GM18907 (cell line): ENCODE measurements around the gene RNF38.
"Not testable (repeated sequence)": the region's sequence is repeated elsewhere in the genome, so short reads cannot be mapped to it uniquely, and the experiment has no call there.

ENCODE experiments used
- ATAC-seq: cut with Tn5 transposase; IDR thresholded peaks from one replicate; pipeline ENCODE4 v1.9.1; 2021; ENCODE audit warnings: mild to moderate bottlenecking, moderate library complexity; ENCODE audit not compliant: unreplicated experiment

The RNF38 gene

DNA sequence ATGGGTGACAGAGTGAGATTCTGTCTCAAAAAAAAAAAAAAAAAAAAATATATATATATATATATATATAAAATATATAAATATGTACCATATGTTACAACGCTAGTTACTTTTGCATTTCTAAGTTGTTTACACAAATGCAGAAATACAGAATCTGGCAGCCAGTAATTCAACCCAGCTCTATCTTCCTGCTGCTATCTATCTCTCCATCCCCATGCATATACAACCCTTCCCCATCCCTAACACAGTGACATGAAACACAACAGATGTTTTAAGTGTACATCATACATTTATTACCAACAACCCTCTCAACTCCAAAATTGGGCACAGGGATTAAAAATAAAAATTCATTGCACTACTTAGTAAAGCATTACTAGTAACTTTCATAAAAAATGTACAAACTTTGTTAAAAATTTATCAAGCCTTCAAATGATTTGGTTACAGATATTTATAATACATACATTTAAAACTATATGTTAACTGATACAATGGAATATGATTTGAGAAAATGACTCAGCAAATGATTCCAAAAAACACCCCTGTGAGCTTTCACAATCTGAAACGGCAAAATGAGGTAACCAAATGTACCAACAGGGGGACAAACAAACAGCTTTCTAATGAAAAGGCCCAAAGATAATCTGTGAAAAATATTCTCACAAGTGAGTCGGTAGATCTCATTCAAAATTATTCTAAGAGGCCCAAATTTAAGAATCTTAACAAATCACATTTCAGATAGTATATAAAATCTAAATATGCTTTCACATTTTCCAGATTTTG is 63.8 kb downstream of the RNF38 start:
- ATAC-seq: no peak

DNA sequence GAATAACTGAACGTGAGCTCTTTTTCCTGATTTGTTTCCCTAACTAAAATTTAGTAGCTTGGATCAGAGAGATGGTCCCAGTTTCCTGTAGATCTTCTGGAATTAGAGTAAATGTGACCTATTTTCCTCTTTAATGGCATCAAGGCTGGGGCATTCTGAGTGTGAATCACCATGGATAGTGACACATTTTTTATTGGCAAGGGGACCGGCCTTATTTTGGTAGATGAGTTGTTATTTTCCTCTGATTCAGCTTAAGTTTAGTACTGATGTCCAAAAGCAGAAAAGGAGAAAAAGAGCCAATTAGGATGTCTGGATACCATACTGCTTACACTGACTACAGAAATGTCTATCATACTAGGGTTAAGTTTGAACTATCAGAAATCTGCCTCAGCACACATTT is 68.1 kb downstream of the RNF38 start:
- no peak for ATAC-seq

DNA sequence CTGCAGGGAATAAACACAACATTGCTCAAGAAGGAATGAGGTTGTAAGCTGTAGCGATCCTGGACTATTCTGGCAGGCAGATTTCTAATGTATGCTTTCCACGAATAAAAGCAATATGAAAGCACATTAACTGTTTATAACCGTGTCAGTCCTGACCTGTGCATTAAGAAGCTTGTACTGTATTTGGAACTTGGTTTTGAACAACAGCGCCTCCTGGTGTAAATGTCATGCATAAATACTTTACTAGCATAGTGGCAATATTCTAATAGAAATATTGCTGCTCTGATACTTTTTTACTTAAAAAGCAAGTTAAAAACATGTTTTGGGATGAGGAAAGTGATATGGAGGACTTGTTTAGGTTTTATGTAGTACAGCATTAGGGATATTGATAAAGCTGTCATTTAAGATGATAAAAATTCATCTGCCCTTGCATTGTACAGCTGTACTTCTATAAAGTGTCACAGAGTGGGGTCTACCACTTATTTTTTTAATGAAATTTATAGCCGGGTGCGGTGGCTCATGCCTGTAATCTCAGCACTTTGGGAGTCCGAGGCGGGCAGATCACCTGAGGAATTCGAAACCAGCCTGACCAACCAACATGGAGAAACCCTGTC is 71.2 kb downstream of the RNF38 start:
- no peak for ATAC-seq

DNA sequence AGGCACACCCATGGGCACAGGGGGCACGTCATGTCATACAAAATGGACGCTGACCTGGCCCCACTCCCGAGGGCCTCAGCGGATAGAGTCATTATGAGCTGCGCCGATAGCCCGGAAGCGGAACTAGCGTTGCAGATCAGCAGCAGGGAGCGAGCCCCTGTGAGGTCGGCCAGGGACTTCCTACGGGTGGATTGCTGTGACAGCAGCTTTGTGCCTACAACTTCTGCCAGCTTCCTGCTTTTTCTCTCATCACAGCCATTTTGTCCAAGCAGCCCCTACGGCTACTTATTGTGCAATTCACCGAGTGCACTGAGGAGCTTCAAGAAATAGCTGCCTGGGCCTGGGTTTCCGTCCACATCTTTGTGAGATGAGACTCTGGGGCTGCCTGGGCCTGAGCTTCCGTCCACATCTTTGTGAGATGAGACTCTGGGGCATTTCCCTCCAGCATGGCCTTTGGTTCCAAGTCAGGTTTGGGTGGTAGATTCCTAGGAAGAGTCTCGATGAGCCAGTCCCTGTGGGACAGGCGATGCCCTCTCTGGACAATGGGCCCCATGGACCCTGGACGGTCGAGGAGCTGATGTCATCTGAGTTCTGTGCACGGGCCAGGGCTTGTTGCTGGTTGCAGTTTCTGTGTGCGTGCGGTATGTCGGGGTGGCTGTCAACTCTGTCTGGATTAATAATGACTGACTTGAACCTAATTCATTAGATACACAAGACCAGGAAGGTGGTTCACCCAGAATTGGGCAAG is 74.8 kb downstream of the RNF38 start:
- ATAC-seq: no peak

DNA sequence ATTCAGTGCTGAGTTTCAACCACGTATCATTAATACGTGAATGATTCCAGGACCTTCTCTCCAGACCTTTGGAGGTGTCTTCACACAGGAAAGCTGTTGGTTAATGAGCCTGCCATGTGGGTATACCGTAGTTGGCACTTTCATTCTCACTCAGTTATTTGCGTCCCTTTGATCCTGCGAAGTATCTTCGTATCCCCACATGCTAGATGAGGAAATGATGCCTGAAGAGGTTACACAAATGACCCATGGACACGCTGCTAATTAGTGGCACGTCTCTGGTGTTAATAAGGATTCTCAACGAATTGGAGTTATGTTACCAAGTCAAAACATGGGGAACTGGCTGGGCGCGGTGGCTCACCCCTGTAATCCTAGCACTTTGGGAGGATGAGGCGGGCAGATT is 76.1 kb downstream of the RNF38 start:
- no peak for ATAC-seq

DNA sequence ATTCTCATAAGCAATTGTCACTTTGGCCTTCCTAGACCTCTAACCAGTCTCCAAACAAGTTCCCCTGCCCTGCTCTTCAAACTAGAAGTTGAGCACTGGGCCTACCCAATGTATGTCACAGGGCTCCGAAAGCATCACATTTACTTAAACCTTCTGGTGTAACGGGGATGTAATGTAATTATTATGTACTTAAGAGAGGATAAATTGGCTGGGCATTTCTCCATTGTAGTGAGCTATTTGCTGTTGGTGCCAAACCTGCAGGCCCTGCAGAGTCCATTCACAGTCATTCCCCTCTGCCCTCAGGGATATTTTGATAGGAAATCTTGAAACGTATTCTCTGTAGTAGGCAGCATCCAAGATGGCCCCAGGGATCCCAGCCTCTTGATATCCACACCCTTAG is 77.6 kb downstream of the RNF38 start:
- ATAC-seq: no peak

DNA sequence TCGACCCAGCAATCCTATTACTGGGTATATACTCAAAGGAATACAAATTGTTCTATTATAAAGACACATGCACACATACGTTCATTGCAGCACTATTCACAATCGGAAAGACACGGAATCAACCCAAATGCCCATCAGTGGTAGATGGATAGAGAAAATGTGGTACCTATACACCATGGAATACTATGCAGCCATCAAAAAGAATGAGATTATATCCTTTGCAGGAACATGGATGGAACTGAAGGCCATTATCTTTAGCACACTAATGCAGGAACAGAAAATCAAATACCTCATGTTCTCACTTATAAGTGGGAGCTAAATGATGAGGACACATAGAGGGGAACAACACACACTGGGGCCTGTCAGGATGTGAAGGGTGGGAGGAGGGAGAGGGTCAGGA is 78.2 kb downstream of the RNF38 start:
- not testable (repeated sequence) for ATAC-seq

DNA sequence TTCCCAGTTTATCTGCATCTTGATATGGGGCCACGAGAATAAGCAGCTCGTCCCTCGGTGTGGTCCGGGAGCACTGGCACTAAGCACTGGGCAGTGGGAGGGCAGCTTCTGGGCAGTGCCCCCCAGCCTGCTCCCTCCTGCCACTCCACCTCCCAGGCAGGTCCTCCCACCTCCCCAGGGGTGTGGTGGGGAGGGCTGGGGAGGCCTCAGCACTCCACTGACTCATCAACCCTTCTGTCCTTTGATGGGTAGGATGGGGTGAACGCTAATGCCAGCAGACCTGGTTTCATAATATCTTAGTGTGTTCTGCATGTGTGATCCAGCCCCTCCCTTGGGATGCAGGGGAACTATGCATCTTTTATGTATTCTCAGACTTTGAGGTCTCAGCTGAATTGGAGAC is 79.6 kb downstream of the RNF38 start:
- ATAC-seq: no peak

DNA sequence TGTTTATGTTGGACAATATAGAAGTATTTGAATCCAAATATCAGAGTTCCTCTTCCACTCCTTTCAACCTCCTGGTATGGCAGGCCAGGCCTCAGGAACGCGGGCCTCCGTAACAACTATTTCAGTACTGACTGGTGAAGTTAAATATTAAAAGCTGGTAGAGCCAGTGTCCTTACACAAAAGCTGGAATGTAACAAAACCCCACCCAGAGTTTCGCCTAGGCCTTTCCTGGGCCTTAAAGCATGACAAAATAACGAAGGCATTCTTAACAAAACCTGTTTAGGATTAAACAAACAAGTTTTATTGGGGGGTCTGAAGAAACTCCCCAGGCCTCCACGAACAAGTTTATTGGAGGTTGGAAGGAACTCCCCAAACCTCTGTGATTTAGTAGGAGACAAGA is 80.3 kb downstream of the RNF38 start:
- no peak for ATAC-seq

DNA sequence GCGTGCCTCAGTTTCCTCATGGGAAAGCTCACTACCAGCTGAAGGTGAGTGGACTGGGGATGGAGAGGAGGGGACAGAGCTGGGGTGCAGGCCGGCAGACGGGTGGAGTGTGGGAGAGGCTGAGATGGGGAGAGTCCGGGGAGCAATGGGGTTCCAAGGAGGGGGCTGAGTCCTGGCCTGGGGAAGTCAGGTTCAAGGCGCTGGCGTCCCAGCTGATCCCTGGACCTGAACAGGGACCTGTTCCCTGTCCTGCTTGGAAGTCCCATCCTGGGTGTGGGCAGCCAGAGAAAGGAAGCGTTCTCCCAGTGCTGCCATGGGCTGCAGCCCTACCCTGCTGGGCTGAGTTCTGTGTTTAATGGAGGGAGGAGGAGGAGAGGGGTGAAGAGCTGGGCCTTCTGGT is 80.9 kb downstream of the RNF38 start:
- no peak for ATAC-seq

DNA sequence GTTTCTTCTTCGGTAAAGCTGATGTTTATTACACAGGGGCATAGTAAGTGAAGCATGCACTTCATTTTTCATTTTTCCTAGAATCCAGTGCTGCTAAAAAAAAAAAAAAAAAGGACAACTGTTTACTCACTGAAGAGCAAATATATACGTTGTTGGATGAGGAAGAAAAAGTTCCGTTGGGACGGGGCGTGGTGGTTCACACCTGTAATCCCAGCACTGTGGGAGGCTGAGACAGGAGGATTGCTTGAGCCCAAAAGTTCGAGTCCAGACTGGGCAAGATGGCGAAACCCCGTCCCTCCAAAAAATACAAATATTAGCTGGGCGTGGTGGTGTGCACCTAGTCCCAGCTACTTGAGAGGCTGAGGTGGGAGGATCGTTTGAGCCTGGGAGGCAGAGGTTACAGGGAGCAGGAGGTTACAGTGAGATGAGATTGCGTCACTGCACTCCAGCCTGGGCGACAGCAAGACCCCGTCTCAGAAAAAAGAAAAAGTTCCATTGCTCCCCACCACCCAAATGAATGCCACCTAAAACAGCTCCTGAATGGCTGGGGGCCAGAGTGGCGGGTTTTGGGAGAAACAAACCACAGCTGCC is 81.8 kb downstream of the RNF38 start:
- ATAC-seq: no peak

DNA sequence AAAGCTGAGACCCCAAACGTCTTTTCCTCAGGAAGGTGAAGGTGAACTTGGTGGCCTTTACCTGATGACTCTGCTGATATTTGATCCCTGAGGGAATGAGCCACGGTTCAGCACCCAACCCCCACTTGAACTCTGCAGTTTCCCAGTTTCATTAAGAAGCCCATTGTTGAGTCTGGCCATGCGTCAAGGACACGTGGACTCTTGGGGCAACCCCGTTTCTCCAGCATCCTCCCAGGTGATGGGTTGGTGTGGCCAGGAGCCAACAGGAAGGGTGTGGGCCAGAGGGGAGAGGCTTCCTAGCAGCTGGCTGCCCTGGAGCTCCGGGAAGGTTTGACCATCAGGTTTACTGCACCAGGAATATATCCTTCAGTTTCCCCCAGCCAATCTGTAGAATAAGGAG is 82.3 kb downstream of the RNF38 start:
- no peak for ATAC-seq

DNA sequence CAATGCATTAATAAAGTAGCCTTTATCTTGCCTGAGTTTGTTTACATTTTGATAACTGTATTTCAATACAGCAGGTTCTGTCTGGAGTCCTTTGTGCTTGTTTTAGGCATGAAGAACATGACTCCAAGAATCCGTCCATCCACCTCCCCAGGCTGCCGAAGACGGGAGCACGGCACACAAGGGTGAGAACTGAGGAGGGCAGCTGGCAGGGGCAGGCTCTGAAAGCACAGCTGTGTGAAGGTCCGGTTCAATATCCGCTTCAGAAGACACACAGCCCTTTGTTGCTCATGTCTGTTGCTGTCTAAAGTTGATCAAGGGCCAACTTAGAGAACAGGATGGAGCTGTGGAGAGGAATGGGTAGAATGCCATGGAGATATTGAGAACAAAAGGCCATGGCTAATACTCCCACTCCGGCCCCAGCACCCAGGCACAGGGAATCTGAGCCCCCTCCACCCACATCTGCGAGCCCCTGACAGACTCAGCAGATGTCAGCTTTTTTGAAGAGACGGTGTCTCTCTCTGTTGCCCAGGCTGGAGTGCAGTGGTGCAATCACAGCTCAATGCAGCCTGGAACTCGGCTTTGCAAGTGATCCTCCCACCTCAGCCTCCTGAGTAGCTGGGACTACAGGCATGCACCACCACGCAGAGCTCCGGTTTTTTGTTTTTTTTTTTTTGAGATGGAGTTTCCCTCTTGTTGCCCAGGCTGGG is 83.3 kb downstream of the RNF38 start:
- no peak for ATAC-seq

DNA sequence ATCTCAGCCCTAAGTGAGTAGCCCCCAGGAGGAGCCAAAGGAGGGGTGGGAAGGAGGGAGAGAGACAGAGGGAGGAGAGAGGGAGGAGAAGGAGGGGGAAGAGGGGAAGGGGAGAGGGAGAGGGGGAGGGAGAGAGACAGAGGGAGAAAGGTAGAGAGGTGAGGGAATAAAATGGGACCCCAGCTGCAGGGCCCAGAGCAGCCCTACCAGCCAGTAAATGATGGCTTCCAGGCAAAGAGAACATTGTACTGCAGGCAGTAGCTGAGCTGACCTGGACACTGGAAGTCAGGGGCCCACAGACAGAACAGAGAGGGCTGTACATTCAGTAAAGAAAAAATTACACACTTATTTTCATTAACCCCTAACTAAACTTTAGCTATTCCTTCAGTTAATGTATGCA is 84.0 kb downstream of the RNF38 start:
- ATAC-seq: no peak

DNA sequence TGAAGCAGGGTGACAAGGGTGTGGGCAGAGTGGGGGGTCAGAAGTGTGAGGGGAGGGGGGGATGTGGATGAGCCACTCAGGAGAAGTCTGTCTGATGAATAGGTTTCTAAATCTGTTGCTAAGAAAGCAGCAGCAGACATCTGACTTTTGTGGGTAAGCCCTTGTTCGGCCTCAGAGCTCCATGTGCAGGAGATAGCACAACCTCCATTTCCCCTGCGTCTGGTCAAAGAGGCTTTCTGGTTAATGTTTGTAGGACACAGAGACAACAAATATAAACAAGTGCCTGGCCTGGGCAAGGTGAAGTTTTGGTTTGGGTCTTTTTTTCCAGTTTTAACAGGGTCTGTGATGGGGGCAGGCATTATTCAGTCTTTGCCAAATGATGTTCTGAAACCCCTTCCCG is 84.8 kb downstream of the RNF38 start:
- no peak for ATAC-seq

DNA sequence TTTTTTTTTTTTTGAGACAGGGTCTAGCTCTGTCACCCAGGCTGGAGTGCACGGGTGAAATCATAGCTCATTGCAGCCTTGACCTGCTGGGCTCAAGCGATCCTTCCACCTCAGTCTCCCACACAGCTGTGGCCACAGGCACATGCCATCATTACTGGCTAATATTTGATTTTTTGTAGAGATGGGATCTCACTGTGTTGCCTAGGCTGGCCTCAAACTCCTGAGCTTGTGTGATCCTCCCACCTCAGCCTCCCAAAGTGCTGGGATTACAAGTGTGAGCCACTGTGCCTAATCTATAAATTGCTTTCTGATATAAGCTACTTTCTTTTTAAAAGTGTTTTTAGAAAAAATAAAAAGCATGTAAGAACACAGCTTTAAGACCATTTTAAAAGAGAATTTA is 85.3 kb downstream of the RNF38 start:
- no peak for ATAC-seq

DNA sequence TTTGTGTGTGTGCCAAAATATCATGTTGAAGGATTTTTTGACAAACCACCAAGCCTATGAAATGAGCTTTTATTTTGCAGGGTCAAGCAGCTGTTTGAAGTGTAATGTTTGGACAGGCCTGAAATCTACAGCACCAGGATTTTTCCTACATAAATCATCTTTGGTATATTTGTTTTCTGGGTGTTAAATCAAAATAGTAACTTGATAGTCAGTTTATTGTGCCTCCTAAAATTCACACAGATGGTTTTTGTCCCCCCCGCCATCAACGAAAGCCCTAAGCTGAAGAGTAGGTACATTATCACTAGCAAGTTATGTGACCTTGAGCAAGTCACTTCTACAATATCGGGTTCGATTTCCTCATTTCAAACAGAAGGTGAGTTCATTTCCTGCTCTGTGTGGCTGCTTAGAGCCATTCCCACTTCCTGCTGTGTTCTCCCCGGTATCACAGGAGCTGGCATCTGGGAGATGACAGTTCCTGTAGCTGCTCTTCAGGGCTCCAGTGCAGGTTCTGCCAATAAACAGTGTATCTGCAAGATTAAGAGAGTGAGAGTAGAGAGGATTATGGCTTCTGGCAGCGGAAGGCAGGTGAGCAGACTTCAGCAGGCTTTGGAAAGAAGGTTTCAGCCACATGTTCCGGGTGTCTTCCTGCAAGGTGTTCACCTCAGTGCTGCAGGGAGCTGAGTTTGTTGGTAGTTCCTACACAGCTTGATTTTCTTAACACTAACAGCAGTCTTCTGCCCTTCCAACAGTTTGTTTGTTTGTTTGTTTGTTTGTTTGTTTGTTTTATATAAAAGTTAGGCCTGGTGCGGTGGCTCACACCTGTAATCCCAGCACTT is 93.4 kb downstream of the RNF38 start:
- ATAC-seq: no peak

DNA sequence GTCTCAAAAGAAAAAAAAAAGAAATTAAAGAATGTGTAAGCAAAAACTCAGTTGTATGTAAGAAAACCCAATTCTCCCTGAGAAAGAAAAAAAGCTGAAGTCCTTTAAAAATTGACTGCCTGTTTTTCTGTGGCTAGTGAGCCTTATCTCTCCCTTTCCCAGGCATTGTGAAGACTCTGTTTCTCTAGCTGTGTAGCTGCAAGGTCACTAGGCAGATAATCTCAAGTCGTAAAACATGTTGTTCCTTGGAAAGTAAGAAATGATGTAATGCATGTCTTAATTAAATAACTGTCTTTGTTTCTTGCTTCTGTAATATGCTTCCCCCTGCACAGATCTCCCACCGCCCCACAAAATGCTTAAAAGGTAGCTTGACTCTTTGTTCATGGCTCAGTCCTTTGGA is 95.7 kb downstream of the RNF38 start:
- not testable (repeated sequence) for ATAC-seq

DNA sequence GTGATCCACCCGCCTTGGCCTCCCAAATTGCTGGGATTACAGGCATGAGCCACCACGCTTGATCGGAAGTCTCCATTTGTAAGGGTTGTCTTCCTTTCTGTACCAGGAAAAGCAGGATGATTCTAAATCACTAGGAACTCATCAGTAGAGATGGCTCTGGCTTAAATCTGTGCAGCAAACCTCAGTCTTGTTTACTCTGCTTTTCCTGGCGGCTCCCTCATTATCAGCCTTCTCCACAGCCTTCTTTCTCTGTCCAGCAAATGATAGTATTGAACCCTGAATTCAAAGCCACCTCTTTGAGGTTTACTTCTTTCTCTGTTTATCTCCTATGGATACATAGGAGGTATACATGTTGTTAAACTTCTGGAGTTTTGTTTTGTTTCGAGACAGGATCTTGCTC is 98.8 kb downstream of the RNF38 start:
- no peak for ATAC-seq

DNA sequence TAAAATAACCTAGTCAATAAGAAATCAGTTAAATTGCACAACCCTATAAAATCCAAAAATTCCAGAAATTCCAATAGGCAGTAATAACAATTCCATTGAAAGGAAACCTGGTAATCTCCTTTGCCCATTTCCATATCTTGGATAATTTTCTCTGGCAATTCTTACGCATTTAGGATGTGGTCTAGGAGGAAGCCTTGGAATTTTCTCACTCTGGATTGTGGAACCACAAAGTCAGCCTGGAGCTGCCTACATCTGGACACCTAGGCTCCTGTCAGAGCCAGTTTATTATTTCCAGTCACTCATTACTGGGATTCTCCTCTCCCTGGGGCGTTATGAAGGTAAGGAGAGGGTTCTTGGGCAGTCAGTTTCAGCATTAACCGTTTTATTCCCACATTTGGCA is 101.5 kb downstream of the RNF38 start:
- ATAC-seq: no peak
